Measurements from ENCODE around the gene RASD1. TPM values are rescaled to one million over a fixed set of nuclear protein-coding genes. Genes with fewer than 3 reads are reported as not detected.
A peak's percentile ranks its signal among the peaks of the same experiment; 100 is the strongest.

Gene RASD1
- total and polyA plus RNA-seq, 8 donors, result 4.9 to 129 (median 14.7) TPM

GRCh38 chr17:17511881-17512858 lies 16.0 kb upstream of the RASD1 start:
- no peaks in the 10 kb centered on the region for H3K36me3 ChIP-seq
- ATAC-seq, result peak in 2 of 4 donors; percentile 11 to 17
- H3K9me3 ChIP-seq, result no peaks in the 10 kb centered on the region
- no peak overlapping the region for H3K4me3 ChIP-seq
- H3K27me3 ChIP-seq, result no peaks in the 10 kb centered on the region
- TF ChIP-seq CTCF (IDR thresholded peaks at IDR 0.05), result no peak
- no peak overlapping the region for H3K27ac ChIP-seq
- intact Hi-C loops (cut with DNase I), result no loop called here
- peak in 3 of 6 donors; percentile 14 to 52 (median 51) for DNase-seq
- WGBS, 2 donors, result 88 to 90% methylated on average over 27 to 29 of the region's 29 CpGs
- no peaks in the 10 kb centered on the region for H3K4me1 ChIP-seq
- no peak for FAIRE-seq

GRCh38 chr17:17511293-17511741 lies 15.1 kb upstream of the RASD1 start:
- Histone ChIP-seq H3K27me3 (no peaks in the 10 kb centered on the region), H3K27ac (no peak overlapping the region)

GRCh38 chr17:17510456-17511292 lies 14.5 kb upstream of the RASD1 start:
- no peaks in the 10 kb centered on the region for H3K4me1 ChIP-seq
- FAIRE-seq (no peak), DNase-seq (peak in 3 of 6 donors; percentile 15 to 65 (median 53)), ATAC-seq (no peak)
- no peaks in the 10 kb centered on the region for H3K9me3 ChIP-seq
- H3K36me3 ChIP-seq, result no peaks in the 10 kb centered on the region
- no peaks in the 10 kb centered on the region for H3K27me3 ChIP-seq
- TF ChIP-seq CTCF (IDR thresholded peaks at IDR 0.05), result no peak
- intact Hi-C loops (cut with DNase I), result no loop called here
- H3K4me3 ChIP-seq, result no peak overlapping the region
- no peak overlapping the region for H3K27ac ChIP-seq
- 91 to 93% methylated on average over 20 of the region's 20 CpGs for WGBS, 2 donors

More at GRCh38 chr17:17511293-17511741, 15.1 kb upstream of the RASD1 start:
- no peaks in the 10 kb centered on the region for H3K4me1 ChIP-seq
- TF ChIP-seq CTCF (IDR thresholded peaks at IDR 0.05), result no peak
- no peaks in the 10 kb centered on the region for H3K36me3 ChIP-seq
- H3K9me3 ChIP-seq, result no peaks in the 10 kb centered on the region
- WGBS, 2 donors, result 88 to 91% methylated on average over 9 to 12 of the region's 12 CpGs
- ATAC-seq (no peak), DNase-seq (peak in 1 of 6 donors; percentile 54), FAIRE-seq (no peak)
- intact Hi-C loops (cut with DNase I), result no loop called here
- no peak overlapping the region for H3K4me3 ChIP-seq

GRCh38 chr17:17509601-17510425 lies 13.6 kb upstream of the RASD1 start:
- FAIRE-seq (no peak), ATAC-seq (no peak), DNase-seq (peak in 2 of 6 donors; percentile 43 to 52)
- Histone ChIP-seq H3K4me3 (no peak overlapping the region), H3K27me3 (no peaks in the 10 kb centered on the region), H3K27ac (no peak overlapping the region), H3K9me3 (no peaks in the 10 kb centered on the region), H3K4me1 (no peaks in the 10 kb centered on the region), H3K36me3 (no peaks in the 10 kb centered on the region)
- no peak for TF ChIP-seq CTCF (IDR thresholded peaks at IDR 0.05)
- intact Hi-C loops (cut with DNase I), result no loop called here
- WGBS, 2 donors, result 95 to 97% methylated on average over 20 to 21 of the region's 21 CpGs
